Measurements from ENCODE around the gene PCBP3.
"Not testable (repeated sequence)": the region's sequence is repeated elsewhere in the genome, so short reads cannot be mapped to it uniquely, and the experiment has no call there.

The PCBP3 gene

DNA sequence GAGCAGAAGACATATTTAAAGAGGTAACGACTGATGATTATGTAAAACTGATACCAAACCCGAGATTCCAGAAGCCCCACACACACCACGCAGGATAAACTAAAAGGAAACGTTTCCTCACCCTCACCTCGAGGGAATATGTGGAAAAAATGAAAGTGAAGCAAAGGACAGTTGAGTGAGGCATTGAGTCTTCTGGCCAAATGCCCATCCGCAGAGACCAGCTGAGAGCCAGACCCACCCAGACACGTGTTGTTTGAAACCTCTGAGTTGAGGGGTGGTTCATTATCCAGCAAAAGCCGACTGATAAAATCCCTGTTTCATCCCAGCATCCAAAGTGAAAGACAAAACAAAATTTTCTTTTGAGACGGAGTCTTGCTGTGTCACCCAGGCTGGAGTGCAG is 29.6 kb upstream of the PCBP3 start:
- FAIRE-seq = no peak

DNA sequence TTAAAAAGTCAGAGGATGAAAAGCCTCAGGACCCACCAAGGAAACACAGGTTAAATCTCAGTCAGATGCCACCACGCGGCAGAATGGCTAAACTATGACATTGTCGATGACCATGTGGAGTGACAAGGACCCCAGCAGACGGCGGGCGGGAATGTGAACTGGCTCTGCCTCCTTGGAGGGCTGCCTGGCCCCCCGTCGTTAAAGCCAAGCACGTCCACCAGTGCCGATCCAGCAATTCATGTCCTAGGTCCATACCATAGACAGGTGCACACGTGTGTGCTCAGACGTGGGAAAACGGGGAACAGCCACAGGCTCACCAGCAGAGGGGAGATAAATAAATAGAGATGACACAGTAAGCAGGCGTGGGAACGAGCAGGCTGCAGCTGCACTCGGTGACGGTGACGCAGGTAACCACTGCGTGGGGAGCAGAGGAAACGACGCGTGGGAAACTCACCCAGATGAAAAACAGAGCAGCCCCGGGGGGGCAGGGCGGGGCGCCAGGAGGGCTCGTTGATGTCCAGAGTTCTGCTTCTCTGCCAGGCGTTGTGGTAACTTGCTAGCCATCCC is 28.3 kb upstream of the PCBP3 start:
- FAIRE-seq = no peak

DNA sequence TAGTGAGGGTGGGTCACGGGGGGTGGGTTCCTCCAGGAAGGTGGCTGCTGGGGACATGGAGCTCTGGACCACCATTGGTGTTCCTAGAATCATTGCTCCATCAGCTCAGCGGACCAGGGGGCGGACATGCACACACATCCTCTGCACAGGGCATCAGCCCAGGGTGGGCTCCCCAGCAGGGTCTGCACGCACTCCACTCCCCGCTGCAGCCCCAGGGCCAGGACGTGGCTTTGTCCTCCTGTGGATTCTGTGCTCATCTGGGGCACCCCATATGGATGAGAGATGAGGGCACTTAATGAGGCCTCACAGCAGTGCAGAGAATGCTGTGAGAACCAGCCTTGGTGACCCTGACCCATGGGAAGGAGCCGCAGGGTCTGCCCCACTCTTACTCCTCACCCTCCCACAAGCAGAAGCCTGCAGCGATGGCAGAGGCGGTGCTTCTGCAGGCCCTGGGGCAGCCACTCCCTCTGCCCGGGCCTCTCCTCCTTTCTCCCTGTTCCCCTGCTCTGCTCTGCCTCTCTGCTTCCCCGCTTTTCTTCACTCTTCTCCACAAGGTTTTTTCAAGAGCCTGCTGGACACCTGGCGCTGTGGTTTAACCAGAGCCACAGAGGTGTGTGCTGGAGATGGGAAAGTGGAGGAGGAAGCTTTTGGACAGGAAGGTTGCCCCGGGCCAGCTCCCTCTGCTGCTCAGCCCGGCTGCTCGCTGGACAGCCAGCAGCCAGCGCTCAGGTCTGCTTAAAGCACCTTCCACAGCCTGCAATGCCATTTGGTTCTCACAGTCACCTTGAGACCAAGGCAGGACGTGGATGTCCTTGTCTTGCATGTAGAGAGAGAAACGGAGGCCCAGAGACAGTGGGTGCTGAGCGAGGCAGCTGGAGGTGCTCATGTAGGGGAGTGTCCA is 26.3 kb upstream of the PCBP3 start:
- FAIRE-seq = no peak

GRCh38 chr21:45618287-45618686 is 25.2 kb upstream of the PCBP3 start:
- FAIRE-seq = no peak

- no peak for FAIRE-seq
Observed at GRCh38 chr21:45618846-45619485, 24.6 kb upstream of the PCBP3 start.

DNA sequence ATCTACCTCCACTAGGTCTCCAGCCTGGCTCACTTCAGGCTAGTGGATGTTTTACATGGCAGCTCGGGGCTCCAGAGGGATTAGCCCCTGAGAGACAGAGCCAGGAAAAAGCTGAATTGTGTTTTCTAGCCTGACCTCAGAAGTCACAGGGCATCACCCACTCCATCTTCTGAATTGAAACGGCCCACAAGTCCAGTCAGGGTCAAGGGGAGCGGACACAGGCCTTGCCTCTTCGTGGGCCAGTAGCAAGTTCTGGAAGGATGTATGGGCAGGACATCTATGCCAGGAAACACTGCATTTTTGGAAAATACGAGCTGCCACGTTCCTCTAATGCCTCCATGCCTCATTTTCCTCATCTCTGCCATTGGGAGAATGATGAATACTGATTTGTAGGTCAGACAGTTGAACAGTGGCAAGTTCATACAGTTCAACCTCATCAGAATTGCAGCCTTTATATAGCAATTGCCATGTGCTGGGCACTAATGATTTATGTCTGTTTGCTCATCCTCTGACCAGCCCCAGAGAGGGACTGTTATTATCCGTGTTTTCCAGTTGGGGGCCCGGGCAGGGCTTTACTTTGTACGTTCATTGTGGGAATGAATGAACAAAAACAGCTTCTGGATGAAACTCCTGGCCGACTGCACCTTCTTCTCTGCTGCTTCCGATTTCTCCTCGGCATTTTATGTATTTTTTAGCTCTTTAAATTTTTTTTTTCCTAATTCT is 23.2 kb upstream of the PCBP3 start:
- no peak for FAIRE-seq

- not testable (repeated sequence) for FAIRE-seq
Observed at GRCh38 chr21:45621435-45622331, 21.8 kb upstream of the PCBP3 start.

DNA sequence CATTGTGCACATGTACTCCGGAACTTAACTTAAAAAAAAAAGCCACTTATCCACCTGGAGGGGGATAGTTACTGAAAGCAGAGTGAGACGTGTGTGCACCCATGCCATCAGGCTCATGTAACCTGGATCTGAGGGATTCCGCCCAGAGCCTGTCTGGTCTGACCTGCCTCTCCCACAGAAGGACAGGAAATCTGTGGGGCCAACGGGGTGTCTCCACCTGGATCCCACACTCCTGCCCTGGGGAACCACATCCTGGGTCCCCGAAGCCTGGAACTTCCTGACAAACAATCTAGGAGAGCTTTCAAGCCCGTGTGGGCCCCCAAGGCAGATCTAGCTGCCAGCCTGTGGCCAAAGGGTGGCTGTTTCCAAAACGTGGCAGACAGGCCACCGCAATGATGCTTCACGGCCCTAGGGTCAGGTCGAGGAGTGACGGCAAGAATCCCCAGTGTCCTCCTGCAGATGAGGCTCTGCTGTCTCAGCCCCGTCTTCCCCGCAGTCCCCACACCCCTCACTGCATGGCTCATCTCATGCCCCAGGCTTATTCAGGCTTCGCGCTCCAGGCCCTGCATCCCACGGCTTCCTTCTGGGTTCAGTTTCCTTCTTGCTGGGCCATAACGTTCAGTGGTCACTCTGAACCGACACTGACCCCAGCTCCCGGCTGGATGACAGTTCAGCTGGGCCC is 21.0 kb upstream of the PCBP3 start:
- FAIRE-seq = no peak

GRCh38 chr21:45623436-45623835 is 20.1 kb upstream of the PCBP3 start:
- FAIRE-seq = no peak

DNA sequence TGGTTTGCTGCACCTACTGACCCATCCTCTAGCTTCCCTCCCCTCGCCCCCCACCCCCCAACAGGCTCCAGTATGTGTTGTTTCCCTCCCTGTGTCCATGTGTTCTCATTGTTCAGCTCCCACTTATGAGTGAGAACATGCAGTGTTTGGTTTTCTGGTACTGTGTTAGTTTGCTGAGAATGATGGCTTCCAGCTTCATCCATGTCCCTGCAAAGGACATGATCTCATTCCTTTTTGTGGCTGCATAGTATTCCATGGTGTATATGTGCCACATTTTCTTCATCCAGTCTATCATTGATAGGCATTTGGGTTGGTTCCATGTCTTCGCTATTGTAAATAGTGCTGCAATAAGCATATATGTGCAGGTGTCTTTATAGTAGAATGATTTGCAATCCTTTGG is 17.4 kb upstream of the PCBP3 start:
- not testable (repeated sequence) for FAIRE-seq

GRCh38 chr21:45629046-45629981 is 14.2 kb upstream of the PCBP3 start:
- FAIRE-seq = no peak

DNA sequence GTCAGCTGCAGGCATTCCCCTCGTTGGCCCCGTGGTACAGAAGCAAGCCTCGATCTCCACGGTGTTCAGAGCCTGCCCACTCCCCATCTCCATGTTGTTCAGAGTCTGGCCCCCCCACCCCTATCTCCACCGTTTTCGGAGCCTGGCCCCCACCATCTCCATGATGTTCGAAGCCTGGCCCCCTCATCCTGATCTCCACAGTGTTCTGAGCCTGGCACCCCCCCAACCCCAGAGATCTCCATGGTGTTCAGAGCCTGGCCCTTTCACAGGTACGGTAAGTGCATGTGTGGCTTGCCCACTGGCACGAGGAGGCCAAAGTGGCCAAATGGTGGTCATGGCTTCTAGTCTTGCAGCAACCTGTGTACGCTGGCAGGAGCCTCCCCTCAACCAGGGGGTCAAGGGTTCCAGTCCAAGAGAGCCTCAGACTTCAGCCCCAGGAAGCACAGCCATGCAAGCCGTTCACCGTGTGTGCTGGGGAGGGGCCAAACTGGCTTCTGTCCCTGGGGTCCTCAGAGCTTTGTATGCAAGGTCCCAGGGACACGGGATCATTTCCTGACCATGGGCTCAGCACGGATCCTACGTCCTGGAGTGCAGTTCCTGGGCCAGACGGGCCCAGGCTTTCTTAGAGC is 13.3 kb upstream of the PCBP3 start:
- no peak for FAIRE-seq

- FAIRE-seq = no peak
Observed at GRCh38 chr21:45630876-45631275, 12.6 kb upstream of the PCBP3 start.

DNA sequence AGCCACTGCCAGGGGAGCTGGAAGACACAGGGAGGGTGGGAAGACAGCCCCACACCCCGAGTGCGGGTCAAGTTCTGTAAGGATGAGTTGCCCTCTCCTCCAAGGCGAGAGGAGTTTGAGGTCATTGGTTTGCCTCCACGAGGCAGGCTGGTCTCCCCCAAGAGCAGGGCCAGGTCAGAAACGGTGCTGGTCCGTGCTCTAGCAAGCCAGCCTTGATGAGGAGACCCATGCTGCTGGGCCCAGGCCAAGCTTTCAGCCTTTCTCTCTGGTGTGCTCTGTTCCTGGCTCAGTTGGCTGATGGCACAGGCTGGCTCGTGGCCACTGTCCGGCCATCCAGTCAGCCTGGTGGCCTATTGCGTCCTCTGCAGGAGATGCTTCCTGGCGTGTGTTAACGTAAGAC is 12.0 kb upstream of the PCBP3 start:
- no peak for FAIRE-seq

GRCh38 chr21:45632160-45632559 is 11.4 kb upstream of the PCBP3 start:
- FAIRE-seq = no peak

GRCh38 chr21:45632637-45633251 is 10.8 kb upstream of the PCBP3 start:
- FAIRE-seq = no peak

- FAIRE-seq = no peak
Observed at GRCh38 chr21:45634511-45635183, 8.9 kb upstream of the PCBP3 start.

- no peak for FAIRE-seq
Observed at GRCh38 chr21:45635271-45636151, 8.0 kb upstream of the PCBP3 start.

All from TTC549 (cell line).